Measurements from ENCODE around the gene PAAF1.

- TF ChIP-seq CTCF (IDR thresholded peaks at IDR 0.05; ENCODE audit: low read depth, low read length, poor library complexity, severe bottlenecking), result no peak
- TF ChIP-seq EZH2phosphoT487 (IDR thresholded peaks at IDR 0.05; ENCODE audit: borderline replicate concordance, low read length), result no peak
These were observed 11.4 kb downstream of the PAAF1 start for GRCh38 chr11:73888244-73888643.

Data from DOHH2 (cell line).